RPMI7951 (cell line): ENCODE data around the gene HINT3. TPM values are rescaled to one million over a fixed set of nuclear protein-coding genes. Genes with fewer than 3 reads are reported as not detected.
A peak's percentile ranks its signal among the peaks of the same experiment; 100 is the strongest.
"Not testable (repeated sequence)": the region's sequence is repeated elsewhere in the genome, so short reads cannot be mapped to it uniquely, and the experiment has no call there.

ENCODE experiments used
- DNase-seq: peaks from one replicate; pipeline ENCODE4 v3.0.0-alpha.2; 2012; ENCODE audit warnings: low read depth
- total RNA-seq: library from RNA; depleted of rRNA; stranded (reverse); fragments of >200 nt; shearing (Covaris generic); gene quantifications from 2 replicates; pipeline ENCODE4 v1.2.3, GENCODE V29; 2014; rRNA removed

Gene HINT3
- total RNA-seq: 16.1 and 17.7 TPM in 2 replicates

GRCh38 chr6:125956506-125957390, at the start of gene HINT3:
Gene HINT3, plus strand, starts transcription at chr6:125956770. Its CDS starts 208 bp downstream, at chr6:125956978.
- DNase-seq: peak; percentile 96

GRCh38 chr6:125910527-125910926, 46.0 kb upstream of the HINT3 start:
- DNase-seq: peak; percentile 61

DNA sequence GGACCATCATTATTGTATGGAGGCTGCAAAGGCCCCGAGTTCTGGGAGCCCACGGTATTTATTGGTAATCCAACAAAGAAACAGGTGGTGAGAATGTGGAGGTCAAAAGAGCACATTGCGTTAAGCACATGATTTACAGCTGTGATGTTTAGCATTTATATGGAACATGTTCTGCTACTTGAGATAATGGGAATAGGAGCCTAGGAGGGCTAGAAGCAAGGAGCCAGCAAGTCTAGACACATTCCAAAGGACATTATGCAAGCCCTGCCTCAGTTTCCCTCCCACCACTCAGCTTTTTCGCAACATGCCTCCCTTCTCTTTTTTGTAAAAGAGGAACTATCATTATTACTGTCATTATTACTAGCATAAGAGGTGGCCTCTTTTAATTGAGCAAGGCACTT, 45.5 kb upstream of the HINT3 start:
- DNase-seq: not testable (repeated sequence)

DNA sequence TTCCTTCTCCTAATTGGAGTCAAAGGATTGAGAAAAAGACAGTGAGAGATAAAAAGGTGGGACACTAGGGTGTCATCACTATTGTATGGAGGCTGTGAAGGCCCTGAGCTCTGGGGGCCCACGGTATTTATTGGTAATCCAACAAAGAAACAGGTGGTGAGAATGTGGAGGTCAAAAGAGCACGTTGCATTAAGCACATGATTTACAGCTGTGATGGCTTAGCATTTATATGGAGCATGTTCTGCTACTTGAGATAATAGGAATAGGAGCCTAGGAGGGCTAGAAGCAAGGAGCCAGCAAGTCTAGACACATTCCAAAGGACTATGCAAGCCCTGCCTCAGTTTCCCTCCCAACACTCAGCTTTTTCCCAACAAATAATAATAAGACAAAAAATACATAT, 44.1 kb upstream of the HINT3 start:
- DNase-seq: not testable (repeated sequence)

GRCh38 chr6:125913145-125913544, 43.4 kb upstream of the HINT3 start:
- DNase-seq: no peak

- DNase-seq: peak; percentile 95
These were observed 42.7 kb upstream of the HINT3 start for GRCh38 chr6:125913864-125914351.

GRCh38 chr6:125918230-125918629, 38.3 kb upstream of the HINT3 start:
- DNase-seq: no peak

GRCh38 chr6:125918681-125919566, 37.6 kb upstream of the HINT3 start:
- DNase-seq: peak; percentile 89

GRCh38 chr6:125919618-125920017, 37.0 kb upstream of the HINT3 start:
- DNase-seq: no peak

DNA sequence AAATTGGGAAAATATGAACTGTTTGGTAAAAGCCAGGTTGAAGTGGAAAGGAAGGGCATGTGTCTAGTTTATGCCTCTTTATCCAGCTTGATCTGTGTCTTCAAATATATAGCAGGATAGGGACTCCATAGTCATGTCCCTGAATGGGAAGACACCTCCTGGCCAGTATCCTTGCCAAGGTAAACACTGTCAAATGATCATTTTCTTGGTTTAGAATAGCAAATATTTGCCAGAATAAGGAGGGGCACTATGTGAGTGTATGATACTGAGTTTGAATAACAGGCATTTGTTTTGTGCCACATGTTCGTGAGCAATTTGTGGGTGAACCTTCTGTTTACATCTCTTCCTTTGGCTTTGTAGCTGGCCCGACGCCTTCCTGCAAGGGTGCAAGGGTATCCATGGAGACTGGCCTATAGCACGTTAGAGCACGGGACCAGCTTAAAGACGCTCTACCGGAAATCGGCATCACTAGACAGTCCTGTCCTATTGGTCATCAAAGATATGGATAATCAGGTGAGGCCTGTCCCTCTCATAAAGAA, 34.2 kb upstream of the HINT3 start:
- DNase-seq: no peak

DNA sequence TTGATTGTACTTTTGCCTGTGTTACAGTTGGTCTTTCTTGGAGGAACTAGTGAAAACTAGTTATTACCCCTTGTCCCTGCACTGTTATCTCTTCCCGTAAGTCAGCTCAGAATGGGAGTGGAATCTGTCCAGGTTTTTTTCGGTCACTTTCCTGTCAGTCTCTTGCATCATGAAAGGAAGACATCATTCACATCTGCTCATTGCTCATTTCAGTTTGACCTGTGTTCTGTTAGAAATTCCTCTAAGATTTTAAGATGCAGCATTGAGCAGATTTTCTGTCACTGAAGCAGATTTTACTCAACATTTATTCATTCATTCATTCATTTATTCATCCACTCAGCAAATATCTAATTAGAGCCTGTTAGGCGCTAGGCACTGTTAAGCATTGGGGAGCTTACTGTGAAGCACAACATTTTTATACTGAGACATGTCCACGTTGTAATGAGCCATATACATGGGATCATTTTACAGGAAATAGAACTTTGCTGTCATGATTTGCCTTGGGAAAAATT, 33.1 kb upstream of the HINT3 start:
- DNase-seq: peak; percentile 65

DNA sequence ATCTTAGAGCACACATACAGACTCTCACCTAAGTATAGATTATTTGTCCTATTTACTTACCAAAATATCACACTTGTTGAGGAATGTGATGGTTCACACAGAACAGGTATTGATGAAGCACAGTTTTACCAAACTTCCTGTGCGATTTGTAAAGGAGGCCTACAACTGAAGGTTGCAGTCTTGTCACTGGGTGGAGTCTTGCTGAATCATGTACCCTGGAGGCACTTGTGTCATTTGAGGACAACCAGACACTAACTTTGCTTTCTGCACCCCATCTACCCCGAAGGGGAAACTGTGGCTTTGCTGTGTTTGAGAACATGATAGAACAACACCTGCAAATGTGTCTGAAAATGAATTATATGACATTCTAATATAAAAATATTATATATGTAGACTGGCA, 32.4 kb upstream of the HINT3 start:
- DNase-seq: peak; percentile 90

- DNase-seq: no peak
These were observed 31.7 kb upstream of the HINT3 start for GRCh38 chr6:125924697-125925358.

GRCh38 chr6:125926711-125927110, 29.9 kb upstream of the HINT3 start:
- no peak for DNase-seq

- DNase-seq: no peak
These were observed 28.8 kb upstream of the HINT3 start for GRCh38 chr6:125927761-125928160.

DNA sequence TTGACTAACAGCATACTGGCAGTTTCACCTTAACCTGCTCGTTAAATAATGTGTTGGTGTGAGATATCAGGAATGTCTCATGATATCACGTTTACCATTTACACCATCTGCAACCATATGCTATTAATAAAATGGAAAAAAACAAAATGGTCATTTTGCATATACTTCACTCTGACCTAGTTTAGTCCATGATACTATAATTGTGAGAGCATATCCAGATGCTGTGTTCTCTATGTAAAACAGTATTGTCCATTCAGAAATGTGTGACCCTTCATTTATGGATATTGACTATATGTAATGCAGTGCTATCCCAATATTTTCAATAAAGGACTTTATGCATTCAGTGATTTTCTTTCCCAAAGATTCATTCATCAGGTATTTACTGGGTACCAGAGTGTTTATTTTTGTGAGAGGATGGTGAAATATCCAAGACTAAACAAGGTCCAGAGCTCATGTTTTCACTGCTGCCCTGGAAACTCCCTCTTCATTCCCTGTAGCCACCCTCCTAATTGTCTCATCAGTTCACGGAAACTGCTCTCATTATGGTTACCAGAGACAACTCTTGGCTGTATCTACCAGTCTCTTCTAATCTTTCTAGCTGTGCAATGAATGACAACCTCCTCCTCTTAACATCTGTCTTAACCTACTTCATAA, 25.7 kb upstream of the HINT3 start:
- DNase-seq: no peak

DNA sequence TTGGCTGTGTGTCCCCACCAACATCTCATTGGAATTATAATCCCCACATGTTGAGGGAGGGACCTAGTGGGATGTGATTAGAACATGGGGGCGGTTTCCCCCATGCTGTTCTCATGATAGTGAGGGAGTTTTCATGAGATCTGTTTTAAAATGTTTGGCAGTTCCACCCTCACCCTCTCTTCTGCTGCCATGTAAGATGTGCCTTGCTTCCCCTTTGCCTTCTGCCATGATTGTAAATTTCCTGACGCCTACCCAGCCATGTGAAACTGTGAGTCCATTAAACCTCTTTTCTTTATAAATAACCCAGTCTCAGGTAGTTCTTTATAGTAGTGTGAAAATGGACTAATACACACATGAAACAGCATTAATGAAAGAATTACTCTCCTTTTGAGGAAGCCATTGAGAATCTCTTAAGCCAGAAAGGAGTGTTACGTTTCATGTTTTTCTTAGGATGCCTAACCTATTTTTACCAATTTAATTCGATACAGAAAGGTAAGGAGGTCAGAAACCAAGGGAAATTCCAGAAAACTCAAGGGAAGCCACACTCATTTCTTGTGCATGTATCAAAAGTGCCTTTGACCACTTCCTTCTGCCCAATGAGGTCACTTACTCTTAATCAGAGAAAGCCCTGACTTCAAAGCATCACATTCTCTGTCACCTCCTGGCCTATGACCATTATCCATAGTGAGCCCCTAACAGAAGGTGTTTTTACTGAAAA, 24.7 kb upstream of the HINT3 start:
- DNase-seq: peak; percentile 40

- no peak for DNase-seq
These were observed 24.1 kb upstream of the HINT3 start for GRCh38 chr6:125932451-125932795.

DNA sequence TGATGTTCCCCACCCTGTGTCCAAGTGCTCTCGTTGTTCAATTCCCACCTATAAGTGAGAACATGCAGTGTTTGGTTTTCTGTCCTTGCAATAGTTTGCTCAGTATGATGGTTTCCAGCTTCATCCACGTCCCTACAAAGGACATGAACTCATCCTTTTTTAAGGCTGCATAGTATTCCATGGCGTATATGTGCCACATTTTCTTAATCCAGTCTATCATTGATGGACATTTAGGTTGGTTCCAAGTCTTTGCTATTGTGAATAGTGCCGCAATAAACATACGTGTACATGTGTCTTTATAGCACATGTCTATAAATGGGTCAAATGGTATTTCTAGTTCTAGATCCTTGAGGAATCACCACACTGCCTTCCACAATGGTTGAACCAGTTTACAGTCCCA, 21.1 kb upstream of the HINT3 start:
- not testable (repeated sequence) for DNase-seq

DNA sequence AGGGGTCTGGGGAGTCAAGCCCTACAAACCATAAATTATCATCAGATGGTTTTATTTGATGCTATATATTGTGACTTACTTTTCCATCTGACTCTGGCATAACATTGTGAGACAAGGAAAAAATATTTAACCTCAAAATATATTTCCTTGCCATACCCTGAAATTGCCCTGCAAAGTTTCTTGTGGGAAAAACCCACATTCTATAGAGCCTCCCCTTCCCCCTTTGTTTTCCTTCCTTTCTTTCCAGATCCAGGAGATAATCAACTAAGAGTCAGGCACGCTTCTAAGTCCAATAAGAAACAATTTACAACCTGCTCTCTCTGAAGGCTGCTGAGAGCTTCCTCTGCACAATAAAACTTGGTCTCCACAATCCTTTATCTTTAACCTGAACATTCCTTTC, 17.5 kb upstream of the HINT3 start:
- DNase-seq: no peak
